GM20431 (cell line): ENCODE measurements around the gene CACNG7.

Experiments
- in situ Hi-C: fragments of 300-500 bp; cut with MseI, MboI; formaldehyde crosslinking; loops from one replicate; pipeline ENCODE4 v1.15.0; 2020; ENCODE audit warnings: low sequenced_read_pairs; ENCODE audit not compliant: unreplicated experiment

Gene CACNG7

DNA sequence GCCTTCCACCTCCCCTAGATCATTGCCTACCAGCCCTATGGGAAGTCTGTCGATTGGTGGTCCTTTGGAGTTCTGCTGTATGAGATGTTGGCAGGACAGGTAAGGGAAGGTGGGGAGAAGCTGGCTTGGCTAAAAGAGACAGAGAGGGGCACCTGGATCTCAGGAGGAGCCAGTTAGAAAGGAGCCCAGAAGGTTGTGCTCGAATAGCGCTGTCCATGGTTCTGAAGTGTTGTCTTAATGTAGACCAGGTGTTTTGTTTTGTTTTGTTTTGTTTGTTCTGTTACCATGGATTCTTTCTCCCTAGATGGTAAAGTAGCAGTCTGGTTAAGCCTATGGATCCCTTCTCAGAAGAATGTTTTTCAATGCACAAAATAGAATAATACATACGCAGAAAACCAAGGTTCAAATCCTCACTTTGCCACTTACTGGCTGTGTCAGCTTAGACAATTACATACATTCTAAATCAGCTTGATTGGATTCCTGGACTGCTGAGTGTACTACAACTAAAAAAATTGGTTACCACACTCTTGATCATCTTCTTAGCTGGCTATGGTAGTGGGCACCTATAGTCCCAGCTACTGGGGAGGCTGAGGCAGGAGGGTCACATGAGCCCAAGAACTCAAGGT is 5.9 kb upstream of the CACNG7 start:
- in situ Hi-C loops = no loop called here

DNA sequence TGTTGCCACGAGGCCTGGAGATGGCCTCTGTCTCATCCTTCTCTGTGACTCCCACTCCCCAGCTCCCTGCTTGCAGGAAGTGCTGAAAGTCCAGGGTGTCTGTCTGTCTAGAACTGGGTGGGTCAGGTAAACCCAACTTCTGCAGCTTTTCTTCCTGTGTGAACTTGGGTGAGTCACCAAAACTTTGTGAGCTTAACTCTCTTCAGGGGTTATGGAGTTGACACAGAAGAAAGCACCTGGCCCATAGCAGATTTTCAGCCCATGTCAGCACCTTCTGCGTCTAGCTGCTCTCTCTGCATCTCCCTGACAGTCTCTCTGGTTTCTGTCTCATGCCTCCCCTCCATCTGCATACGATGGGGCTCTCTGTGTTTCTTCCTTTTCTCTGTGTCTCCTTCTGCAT is 4.2 kb upstream of the CACNG7 start:
- in situ Hi-C loops = no loop called here

GRCh38 chr19:53905787-53906186 is 3.3 kb upstream of the CACNG7 start:
- in situ Hi-C loops = no loop called here

- in situ Hi-C loops = no loop called here
Measured at GRCh38 chr19:53906211-53907192, 2.6 kb upstream of the CACNG7 start.

DNA sequence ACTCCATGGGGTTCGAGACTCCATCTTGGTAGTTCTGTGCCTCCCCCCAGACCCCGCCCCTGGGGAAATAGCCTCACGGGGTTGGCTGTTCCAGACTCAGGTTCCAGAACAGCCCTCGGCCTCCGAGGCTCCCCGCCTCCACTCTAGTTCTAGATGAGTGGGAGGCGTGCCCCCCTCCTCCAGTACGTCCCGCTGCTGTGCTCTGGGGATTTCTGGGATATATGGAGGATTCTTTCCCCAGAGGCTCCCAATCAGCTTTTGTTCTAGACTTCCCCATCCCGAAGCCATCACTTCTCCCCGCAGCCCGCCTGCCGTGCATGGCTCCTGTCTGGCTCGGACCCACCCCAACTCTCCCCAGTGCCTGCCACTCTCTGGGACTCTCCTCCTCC is 1.9 kb upstream of the CACNG7 start:
- in situ Hi-C loops = no loop called here

DNA sequence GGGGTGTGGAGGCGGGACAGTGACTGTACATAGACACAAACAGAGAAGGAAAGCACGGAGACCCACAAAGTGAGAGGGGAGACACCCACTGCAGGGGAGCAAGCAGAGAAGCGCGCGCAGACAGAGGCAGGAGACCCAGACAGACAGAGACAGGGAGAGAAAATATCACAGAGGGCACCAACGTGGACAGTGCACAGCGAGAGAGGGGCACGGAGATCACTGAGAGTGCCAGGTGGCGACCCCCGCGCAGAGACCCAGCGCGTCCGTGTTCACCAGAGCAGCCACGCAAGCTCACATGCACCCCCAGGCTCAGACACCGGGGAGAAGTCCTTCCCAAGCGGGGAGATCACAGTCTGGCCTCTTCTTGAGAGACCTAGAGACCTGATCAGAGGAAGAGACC is 1.4 kb upstream of the CACNG7 start:
- in situ Hi-C loops = no loop called here

DNA sequence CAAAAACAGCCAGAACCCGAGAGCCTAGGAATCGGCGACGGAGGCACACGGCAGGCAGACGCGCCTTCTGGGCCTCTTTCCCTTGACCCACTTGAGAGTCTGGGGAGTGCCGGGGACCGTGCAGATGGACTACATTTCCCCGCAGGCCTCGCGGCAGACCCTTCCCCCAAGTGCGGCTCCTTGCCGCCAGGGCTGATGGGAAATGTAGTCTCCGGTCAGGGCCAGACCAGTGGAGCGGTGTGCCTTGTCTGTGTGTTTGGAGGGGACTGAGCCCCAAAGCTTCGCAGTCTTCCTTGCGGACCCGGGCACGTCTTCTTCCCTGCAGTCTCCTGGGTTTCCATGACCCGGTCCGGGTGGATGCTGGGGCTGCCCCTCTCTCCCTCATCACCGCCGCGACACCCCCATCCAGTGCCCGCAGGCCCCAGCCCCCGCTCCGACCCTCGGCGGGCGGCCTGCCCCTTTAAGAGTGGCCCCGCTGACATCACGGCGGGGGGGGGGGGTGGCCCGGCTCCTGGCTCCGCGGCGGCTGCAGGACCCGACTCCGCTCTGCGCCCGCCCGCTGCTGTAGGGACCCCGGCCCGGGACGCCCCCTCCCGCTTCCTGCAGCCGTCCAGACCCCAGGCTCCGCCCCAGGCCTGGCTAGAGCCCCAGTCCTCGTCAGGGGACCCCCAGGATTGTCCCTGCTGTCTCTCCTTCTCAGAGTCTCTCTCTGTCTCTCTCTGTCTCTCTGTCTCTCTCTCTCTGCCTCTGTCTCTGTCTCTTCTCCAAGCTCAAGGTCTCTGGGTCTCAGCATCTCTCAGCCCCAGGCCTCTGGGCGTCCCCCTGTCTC is 758 bp upstream of the CACNG7 start:
- in situ Hi-C loops = no loop called here

GRCh38 chr19:53909471-53910169 is 542 bp downstream of the CACNG7 start:
- in situ Hi-C loops = no loop called here

DNA sequence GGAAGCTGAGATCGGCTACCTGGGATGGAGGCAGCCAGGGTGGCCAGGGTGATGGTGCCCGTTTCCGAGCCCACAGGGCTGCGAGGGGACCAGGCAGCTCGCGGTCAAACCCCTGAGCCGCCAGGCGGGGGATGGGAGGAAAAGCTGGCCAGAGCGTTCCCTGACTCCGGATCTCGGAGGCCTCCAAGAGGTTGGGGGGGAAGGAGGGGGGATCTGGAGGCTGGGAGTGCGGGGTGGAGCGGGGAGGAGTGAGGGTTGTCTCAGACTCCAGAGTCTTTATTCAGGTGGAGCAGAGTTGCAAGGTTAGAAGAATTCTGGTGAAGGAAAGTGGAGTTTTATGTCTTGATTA is 1.1 kb downstream of the CACNG7 start:
- in situ Hi-C loops = no loop called here

GRCh38 chr19:53912653-53913052 is 3.6 kb downstream of the CACNG7 start:
- in situ Hi-C loops = no loop called here

DNA sequence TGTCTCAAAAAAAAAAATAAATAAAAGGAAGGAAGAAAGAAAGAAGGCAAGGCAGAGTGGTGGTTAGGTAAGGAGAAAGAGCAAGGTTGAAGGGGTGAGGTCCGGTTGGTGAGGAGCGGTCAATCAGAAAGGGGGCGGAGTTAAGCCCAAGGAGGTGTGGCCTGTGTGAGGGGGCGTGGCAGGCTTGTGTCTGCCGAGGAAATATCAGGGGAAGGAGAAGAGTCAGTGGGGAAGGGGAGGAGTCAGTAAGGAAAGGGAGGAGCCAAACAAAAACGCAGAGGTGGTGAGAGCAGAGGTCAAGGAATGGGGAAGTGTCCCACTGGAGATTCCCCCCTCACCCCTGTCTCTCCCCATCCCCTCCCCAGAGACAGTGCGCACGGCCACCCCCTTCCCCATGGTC is 5.9 kb downstream of the CACNG7 start:
- in situ Hi-C loops = no loop called here

GRCh38 chr19:53916004-53916403 is 6.9 kb downstream of the CACNG7 start:
- in situ Hi-C loops = no loop called here

GRCh38 chr19:53917356-53917755 is 8.3 kb downstream of the CACNG7 start:
- in situ Hi-C loops = no loop called here

- in situ Hi-C loops = no loop called here
Measured at GRCh38 chr19:53927739-53928138, 18.7 kb downstream of the CACNG7 start.

DNA sequence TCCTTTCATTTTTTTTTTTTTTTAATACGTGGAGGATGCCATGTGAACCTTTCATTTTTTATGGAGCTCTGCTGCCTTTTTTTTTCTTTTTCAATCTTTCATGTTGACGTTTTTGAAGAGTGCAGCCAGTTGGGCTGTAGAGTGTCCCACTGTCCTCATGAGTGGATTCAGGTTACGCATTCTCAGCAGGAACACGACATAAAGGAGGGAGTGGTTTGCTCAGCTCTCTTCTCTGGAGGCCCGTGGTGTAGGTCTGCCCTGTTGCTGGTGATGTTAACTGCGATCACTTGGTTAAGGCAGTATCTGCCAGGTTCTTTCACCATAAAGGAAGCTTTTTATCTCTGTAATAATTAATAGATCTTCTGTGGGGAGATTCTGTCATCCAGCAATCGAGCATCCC is 27.0 kb downstream of the CACNG7 start:
- in situ Hi-C loops = no loop called here

DNA sequence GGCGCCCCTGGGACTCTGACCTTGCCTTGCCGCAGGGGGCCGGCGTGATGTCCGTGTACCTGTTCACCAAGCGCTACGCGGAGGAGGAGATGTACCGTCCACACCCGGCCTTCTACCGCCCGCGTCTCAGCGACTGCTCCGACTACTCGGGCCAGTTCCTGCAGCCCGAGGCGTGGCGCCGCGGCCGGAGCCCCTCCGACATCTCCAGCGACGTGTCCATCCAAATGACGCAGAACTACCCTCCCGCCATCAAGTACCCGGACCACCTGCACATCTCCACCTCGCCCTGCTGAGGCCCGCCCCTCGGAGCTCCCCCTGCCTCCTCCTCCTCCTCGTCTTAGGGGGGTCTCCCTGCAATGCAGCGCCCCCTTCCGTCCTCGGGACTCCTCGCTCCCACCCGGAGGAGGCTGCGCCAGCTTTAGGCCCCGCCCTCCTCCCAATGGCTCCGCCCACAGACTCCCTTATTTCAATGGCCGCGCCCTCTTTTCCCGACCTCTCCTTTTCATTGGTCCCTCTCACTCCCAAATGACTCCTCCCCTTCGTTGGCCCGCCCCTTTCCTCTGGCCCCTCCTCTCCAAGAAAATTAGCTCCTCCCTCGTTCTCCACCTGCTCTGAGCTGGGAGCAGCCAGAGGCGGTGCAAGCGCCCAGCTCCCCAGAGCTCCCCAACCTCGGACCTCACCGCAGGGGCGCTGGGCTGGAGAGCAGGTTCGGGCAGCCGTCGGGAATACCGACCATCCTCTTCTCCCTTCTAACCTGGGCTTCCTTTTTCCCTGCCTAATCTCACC is 33.1 kb downstream of the CACNG7 start:
- in situ Hi-C loops = no loop called here

DNA sequence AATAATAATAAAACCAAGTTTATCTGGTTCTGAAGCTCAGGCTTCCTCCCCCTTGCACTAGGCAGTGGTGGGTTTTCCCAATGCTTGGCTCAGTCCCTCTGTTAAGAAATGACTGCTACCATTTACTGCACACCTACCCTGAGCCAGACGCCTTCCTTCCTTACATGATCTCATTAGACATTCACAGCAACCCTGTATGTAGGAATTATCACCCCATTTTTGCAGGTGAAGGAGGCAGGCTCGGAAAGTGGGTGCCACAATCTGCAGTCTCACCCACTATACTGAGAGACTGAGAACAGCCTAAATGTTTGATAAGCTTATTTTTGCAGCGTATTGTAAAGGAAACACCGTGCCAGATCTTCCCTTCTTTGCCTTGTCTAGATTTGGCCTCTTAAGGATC is 35.3 kb downstream of the CACNG7 start:
- in situ Hi-C loops = no loop called here

DNA sequence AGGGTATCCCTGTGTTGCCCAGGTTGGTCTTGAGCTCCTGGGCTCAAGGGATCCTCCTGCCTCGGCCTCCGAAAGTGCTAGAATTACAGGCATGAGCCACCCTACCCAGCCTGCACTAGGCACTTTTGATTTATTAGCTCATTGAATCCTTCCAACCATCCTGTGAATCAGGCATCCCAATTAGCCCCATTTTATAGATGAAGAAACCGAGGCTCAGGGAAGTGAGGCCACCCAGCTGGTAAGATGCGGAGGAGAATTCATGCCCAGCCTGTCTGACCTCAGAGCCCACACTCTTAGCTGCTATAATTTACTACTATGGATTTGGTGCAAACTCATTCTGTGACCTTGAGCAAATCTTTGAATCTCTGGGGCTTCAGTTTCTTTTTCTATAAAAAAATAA is 35.9 kb downstream of the CACNG7 start:
- in situ Hi-C loops = no loop called here

DNA sequence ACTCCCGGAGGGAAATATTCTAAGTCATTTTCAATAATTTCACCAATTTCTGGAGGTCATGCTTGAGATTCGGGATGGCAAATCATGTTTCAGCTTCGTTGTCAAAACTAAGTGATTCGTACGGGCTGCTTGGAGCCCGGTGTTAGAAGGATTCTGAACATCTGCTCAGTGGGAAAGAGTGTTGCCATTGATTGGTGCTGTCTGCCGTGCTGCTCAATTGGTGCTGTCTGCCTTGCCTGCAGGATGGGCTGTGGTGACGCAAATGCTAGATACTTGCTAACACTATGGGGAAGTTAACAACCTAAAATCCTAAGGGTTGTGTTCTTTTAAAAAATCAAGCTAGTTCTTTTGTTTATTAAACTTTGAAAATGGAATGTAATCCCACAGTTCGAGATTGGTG is 36.4 kb downstream of the CACNG7 start:
- in situ Hi-C loops = no loop called here
